Heart left ventricle (tissue), 13 donors: Measurements from ENCODE around the gene GNPTG.

Experiments
- CTCF ChIP-seq, 12 donors: fragments of 200-600 bp; sonication (generic) in 4 of 12; IDR thresholded peaks; one replicate each; pipeline versions ENCODE4 v1.5.0 to v1.8.0; 2018 to 2022; ENCODE audit warnings: antibody characterized with exemption in 12 of 12, mild to moderate bottlenecking in 5 of 12
- POLR2A ChIP-seq, 2 donors: fragments of 450-650 bp; IDR thresholded peaks; one replicate each; pipeline ENCODE4 v1.6.1; 2017; ENCODE audit warnings: antibody characterized with exemption in 2 of 2, mild to moderate bottlenecking in 2 of 2, moderate library complexity in 2 of 2
- donor health status: ischemic (EF 13 %, LVEDD 7.1; RV severe dilation, severe dysfunction).
- donor health status: DM: no; HTN: yes; CAD: no.
- donor health status: DM: no; HTN: no; CAD: no.
- donor health status: ischemic (EF 25% LVEDD 6.9; RV normal size, moderate dysfunction).
- donor health status: ischemic (EF 25% LVEDD 5.7; RV mildly dilated, moderate dysfunction).
- donor health status: ischemic (EF 35%, LVEDD 5.7; RV mildly dilated, moderate dysfunction).
- donor health status: nonischemic (EF 11% LVEDD 7.7; RV severe dilation, severe dysfunction).
- donor health status: DM: yes; HTN: yes; CAD: no.
- donor health status: PGD.
- donor health status: ischemic (EF 29% LVEDD 5.4; RV normal size, mild dysfunction).
- donor health status: nonischemic (EF 23%, LVEDD 6.1; RV moderate dilation, normal function).

- TF ChIP-seq CTCF (IDR thresholded peaks at IDR 0.05) = no peak
- TF ChIP-seq POLR2A (IDR thresholded peaks at IDR 0.05) = no peak
These were observed 45.4 kb upstream of the GNPTG start for GRCh38 chr16:1306334-1306733.
